GM18526 (cell line): ENCODE results near the gene DNAH1.

Source experiments
- POLR2A ChIP-seq: IDR thresholded peaks from 3 replicates; pipeline ENCODE4 v1.6.1; 2011; ENCODE audit not compliant: insufficient read length; ENCODE audit errors: extremely low read depth

Gene DNAH1

GRCh38 chr3:52318186-52318816 lies 2.2 kb downstream of the DNAH1 start:
- TF ChIP-seq POLR2A, result no peak

GRCh38 chr3:52319921-52320595 lies 3.9 kb downstream of the DNAH1 start:
- no peak for TF ChIP-seq POLR2A

- TF ChIP-seq POLR2A, result no peak
These were observed 5.4 kb downstream of the DNAH1 start for GRCh38 chr3:52321481-52321880.

DNA sequence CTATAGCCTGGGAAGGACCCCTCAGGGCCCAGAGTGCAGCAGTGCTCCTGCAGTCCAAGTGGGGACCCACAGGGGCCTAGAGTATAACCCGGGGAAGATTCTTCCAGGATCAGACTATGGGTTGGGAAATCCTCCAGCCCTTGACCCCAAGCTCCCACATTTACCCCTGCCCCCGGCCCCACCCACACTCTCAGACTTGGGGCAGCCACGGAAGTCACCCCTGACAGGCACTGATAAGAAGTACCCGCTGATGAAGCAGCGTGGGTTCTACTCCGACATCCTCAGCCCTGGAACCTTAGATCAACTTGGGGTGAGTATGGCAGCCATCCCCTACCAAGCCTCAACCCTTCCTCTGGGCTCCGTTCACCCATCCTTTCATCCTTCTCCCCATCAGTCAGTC lies 6.3 kb downstream of the DNAH1 start:
- TF ChIP-seq POLR2A, result no peak

GRCh38 chr3:52323526-52324295 lies 7.6 kb downstream of the DNAH1 start:
- TF ChIP-seq POLR2A, result no peak

DNA sequence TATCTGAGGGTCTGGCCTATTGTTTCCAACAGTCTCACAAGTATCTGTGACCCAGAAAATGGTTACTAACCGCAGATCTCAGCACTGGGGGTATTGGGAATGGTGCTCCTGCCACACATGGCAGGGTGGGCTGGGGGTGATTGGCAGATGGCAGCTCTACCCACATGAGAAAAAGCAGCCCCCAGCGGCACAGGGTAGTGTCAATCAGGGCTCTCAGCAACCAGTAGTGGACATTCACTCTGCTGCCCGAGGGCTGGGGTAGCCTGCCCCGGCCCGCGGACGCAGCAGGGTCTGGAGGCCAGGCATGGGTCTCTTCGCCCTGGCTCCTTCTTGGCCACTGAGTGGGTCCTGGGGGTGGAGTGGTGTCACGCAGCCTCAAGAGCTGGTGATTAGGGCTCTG lies 8.6 kb downstream of the DNAH1 start:
- no peak for TF ChIP-seq POLR2A

GRCh38 chr3:52325686-52326085 lies 9.6 kb downstream of the DNAH1 start:
- TF ChIP-seq POLR2A, result no peak

DNA sequence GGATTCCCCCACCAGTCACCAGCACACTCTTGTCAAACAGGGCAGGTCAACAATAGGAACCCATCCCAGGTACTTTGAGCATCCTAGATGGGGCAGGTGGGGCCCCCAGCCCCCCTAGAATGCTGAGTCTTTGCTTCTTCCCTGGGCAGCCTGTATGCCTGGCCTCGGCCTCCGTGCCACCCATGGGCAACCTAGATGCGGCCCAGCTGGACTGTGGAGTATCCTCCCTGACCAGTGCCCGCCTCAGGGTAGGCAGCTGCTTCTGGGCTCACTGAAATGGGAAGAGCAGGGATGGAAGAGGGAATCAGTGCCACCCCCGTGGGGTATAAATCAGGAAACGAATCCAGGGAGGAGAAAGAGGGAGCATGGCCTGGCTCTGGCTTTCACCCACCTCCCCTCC lies 10.9 kb downstream of the DNAH1 start:
- no peak for TF ChIP-seq POLR2A

- no peak for TF ChIP-seq POLR2A
These were observed 11.6 kb downstream of the DNAH1 start for GRCh38 chr3:52327486-52328290.

GRCh38 chr3:52328536-52329080 lies 12.5 kb downstream of the DNAH1 start:
- no peak for TF ChIP-seq POLR2A

GRCh38 chr3:52330194-52330805 lies 14.2 kb downstream of the DNAH1 start:
- no peak for TF ChIP-seq POLR2A

- no peak for TF ChIP-seq POLR2A
These were observed 15.0 kb downstream of the DNAH1 start for GRCh38 chr3:52331091-52331490.

GRCh38 chr3:52331906-52332305 lies 15.8 kb downstream of the DNAH1 start:
- no peak for TF ChIP-seq POLR2A

DNA sequence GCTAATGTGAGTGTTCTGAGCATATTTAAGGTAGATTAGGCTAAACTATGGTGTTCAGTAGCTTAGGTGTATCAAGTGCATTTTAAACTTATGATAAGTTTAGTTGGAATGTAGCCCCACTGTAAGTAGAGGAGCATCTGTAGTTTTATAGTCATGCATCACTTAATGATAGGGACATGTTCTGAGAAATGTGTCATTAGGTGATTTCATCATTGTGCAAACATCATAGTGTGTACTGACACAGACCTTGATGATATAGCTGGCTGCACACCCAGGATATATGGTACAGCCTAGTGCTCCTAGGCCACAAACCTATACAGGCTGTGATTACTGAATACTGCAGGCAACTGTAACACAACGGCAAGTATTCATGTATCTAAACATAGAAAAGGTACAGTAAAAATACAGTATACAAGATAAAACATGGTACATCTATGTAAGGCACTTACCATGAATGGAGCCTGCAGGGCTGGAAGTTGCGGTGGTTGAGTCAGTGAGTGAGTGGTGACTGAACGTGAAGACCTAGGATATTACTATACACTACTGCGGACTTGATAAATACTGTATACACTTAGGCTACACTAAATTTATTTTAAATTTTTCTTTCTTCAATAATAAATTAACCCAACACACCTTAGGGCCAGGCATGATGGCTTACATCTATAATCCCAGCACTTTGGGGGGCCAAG lies 17.9 kb downstream of the DNAH1 start:
- no peak for TF ChIP-seq POLR2A
